Astrocyte (in vitro differentiated cells and primary cell): Measurements from ENCODE around the gene APP. TPM values are rescaled to one million over a fixed set of nuclear protein-coding genes. Genes with fewer than 3 reads are reported as not detected.

Experiments
- DNase-seq: peaks from one replicate; pipeline ENCODE4 v3.0.0-alpha.2; 2010; ENCODE audit warnings: low read depth
- FAIRE-seq: peaks from 2 replicates; lab custom pipeline; 2011; peaks lifted over from hg19 to GRCh38; lab: Jason Lieb, UNC
- H2AFZ ChIP-seq: 2 replicates; pipeline ENCODE4 v1.6.0; 2012; ENCODE audit warnings: low read depth, low read length, inconsistent platforms
- H3K27ac ChIP-seq: 2 replicates; pipeline ENCODE4 v1.5.1; 2011; ENCODE audit warnings: low read depth, low read length, inconsistent platforms
- H3K27me3 ChIP-seq: 2 replicates; pipeline ENCODE4 v1.6.0; 2011; ENCODE audit warnings: low read length, inconsistent platforms; ENCODE audit not compliant: insufficient read depth
- H3K36me3 ChIP-seq: 2 replicates; pipeline ENCODE4 v1.5.1; 2011; ENCODE audit warnings: low read length, inconsistent platforms; ENCODE audit not compliant: insufficient read depth
- H3K4me1 ChIP-seq: 2 replicates; pipeline ENCODE4 v1.5.1; 2011; ENCODE audit warnings: low read length, inconsistent platforms; ENCODE audit not compliant: insufficient read depth
- H3K4me2 ChIP-seq: 2 replicates; pipeline ENCODE4 v1.6.0; 2012; ENCODE audit warnings: low read length, inconsistent platforms
- H3K4me3 ChIP-seq: 2 replicates; pipeline ENCODE4 v1.5.1; 2011; ENCODE audit warnings: low read depth, mild to moderate bottlenecking, low read length, inconsistent platforms; ENCODE audit not compliant: insufficient read depth
- H3K79me2 ChIP-seq: 2 replicates; pipeline ENCODE4 v1.6.0; 2012; ENCODE audit warnings: mild to moderate bottlenecking, low read length, inconsistent platforms; ENCODE audit not compliant: insufficient read depth
- H3K9ac ChIP-seq: 2 replicates; pipeline ENCODE4 v1.6.0; 2012; ENCODE audit warnings: mild to moderate bottlenecking, low read length, inconsistent platforms
- H3K9me3 ChIP-seq: 2 replicates; pipeline ENCODE4 v1.5.1; 2012; ENCODE audit warnings: low read depth, mild to moderate bottlenecking, low read length, inconsistent platforms; ENCODE audit not compliant: insufficient read depth
- H4K20me1 ChIP-seq: 2 replicates; pipeline ENCODE4 v1.6.0; 2012; ENCODE audit warnings: low read length, inconsistent platforms; ENCODE audit not compliant: insufficient read depth
- H3K27ac Mint-ChIP-seq: one replicate; pipeline ENCODE4 v1.8.0; 2021; ENCODE audit warnings: mild to moderate bottlenecking, mixed read lengths; ENCODE audit not compliant: unreplicated experiment
- H3K27me3 Mint-ChIP-seq: one replicate; pipeline ENCODE4 v1.8.0; 2021; ENCODE audit warnings: low read depth, mixed read lengths; ENCODE audit not compliant: unreplicated experiment
- H3K36me3 Mint-ChIP-seq: one replicate; pipeline ENCODE4 v1.8.0; 2021; ENCODE audit warnings: low read depth, mixed read lengths; ENCODE audit not compliant: unreplicated experiment
- H3K4me1 Mint-ChIP-seq: one replicate; pipeline ENCODE4 v1.8.0; 2021; ENCODE audit warnings: low read depth, mixed read lengths; ENCODE audit not compliant: unreplicated experiment
- H3K4me3 Mint-ChIP-seq: one replicate; pipeline ENCODE4 v1.8.0; 2021; ENCODE audit warnings: mild to moderate bottlenecking, moderate library complexity, mixed read lengths; ENCODE audit not compliant: unreplicated experiment
- H3K9me3 Mint-ChIP-seq: one replicate; pipeline ENCODE4 v1.8.0; 2021; ENCODE audit warnings: mild to moderate bottlenecking, mixed read lengths; ENCODE audit not compliant: unreplicated experiment
- CTCF ChIP-seq: IDR thresholded peaks from 2 replicates; pipeline ENCODE4 v1.5.1; 2011; ENCODE audit warnings: low read depth, mild to moderate bottlenecking, inconsistent platforms, low read length, moderate library complexity; ENCODE audit not compliant: insufficient read depth
- EZH2 ChIP-seq: IDR thresholded peaks from 2 replicates; pipeline ENCODE4 v1.6.1; 2012; ENCODE audit warnings: mild to moderate bottlenecking, low read length, inconsistent platforms; ENCODE audit not compliant: insufficient read depth
- total RNA-seq: library from RNA; stranded (reverse); gene quantifications from 2 replicates; pipeline ENCODE4 v1.2.1, GENCODE V29; 2021

Gene APP
- total RNA-seq, 1 donor from 2014 or later = 823 TPM

- Mint-ChIP-seq H3K9me3 (no peaks in the 10 kb centered on the region), H3K4me1 (peaks cover 53% of the 10 kb centered on the region), H3K36me3 (no peaks in the 10 kb centered on the region), H3K4me3 (no peak overlapping the region), H3K27me3 (no peaks in the 10 kb centered on the region), H3K27ac (no peak overlapping the region)
- peaks cover 73% of the 10 kb centered on the region for H4K20me1 ChIP-seq
- H3K4me3 ChIP-seq = no peak overlapping the region
- H3K9me3 ChIP-seq = no peaks in the 10 kb centered on the region
- H3K36me3 ChIP-seq = no peaks in the 10 kb centered on the region
- peak overlapping the region; percentile 1 for H3K27ac ChIP-seq
- H3K27me3 ChIP-seq = no peaks in the 10 kb centered on the region
- H3K4me2 ChIP-seq = peak overlapping the region; percentile 53
- no peak overlapping the region for H3K9ac ChIP-seq
- H3K79me2 ChIP-seq = peaks cover 75% of the 10 kb centered on the region
- FAIRE-seq = peak; percentile 5
- peaks cover 31% of the 10 kb centered on the region for H3K4me1 ChIP-seq
- no peak overlapping the region for H2AFZ ChIP-seq
- TF ChIP-seq EZH2 = no peak
- TF ChIP-seq CTCF = no peak
- peak; percentile 58 for DNase-seq
Observed at GRCh38 chr21:26124421-26124833, 46.1 kb downstream of the APP start.

- Histone ChIP-seq H3K4me3 (no peak overlapping the region), H2AFZ (no peak overlapping the region), H3K27ac (no peak overlapping the region), H3K9me3 (no peaks in the 10 kb centered on the region), H3K4me2 (no peak overlapping the region), H3K9ac (no peak overlapping the region), H3K4me1 (peaks cover 26% of the 10 kb centered on the region), H3K27me3 (no peaks in the 10 kb centered on the region), H3K36me3 (no peaks in the 10 kb centered on the region), H3K79me2 (peaks cover 77% of the 10 kb centered on the region), H4K20me1 (peaks cover 69% of the 10 kb centered on the region)
- no peak overlapping the region for H3K4me3 Mint-ChIP-seq
- no peak for TF ChIP-seq EZH2
- no peak for TF ChIP-seq CTCF
- no peaks in the 10 kb centered on the region for H3K9me3 Mint-ChIP-seq
- H3K27me3 Mint-ChIP-seq = no peaks in the 10 kb centered on the region
- FAIRE-seq = no peak
- peaks cover 55% of the 10 kb centered on the region for H3K4me1 Mint-ChIP-seq
- no peak for DNase-seq
- no peak overlapping the region for H3K27ac Mint-ChIP-seq
- no peaks in the 10 kb centered on the region for H3K36me3 Mint-ChIP-seq
Observed at GRCh38 chr21:26123012-26123411, 47.6 kb downstream of the APP start.

- H3K4me1 Mint-ChIP-seq = peaks cover 52% of the 10 kb centered on the region
- Histone ChIP-seq H3K36me3 (no peaks in the 10 kb centered on the region), H3K27me3 (no peaks in the 10 kb centered on the region), H4K20me1 (peaks cover 75% of the 10 kb centered on the region), H2AFZ (no peak overlapping the region), H3K9me3 (no peaks in the 10 kb centered on the region), H3K27ac (no peak overlapping the region), H3K4me3 (no peak overlapping the region), H3K9ac (no peak overlapping the region), H3K79me2 (peaks cover 79% of the 10 kb centered on the region), H3K4me2 (no peak overlapping the region), H3K4me1 (peaks cover 28% of the 10 kb centered on the region)
- no peaks in the 10 kb centered on the region for H3K9me3 Mint-ChIP-seq
- no peaks in the 10 kb centered on the region for H3K27me3 Mint-ChIP-seq
- FAIRE-seq (no peak), DNase-seq (no peak)
- H3K27ac Mint-ChIP-seq = no peak overlapping the region
- no peak overlapping the region for H3K4me3 Mint-ChIP-seq
- peaks cover 2% of the 10 kb centered on the region for H3K36me3 Mint-ChIP-seq
- TF ChIP-seq EZH2 (no peak), CTCF (no peak)
Observed at GRCh38 chr21:26120828-26121227, 49.7 kb downstream of the APP start.
